ENCODE measurements around the gene SDC1. TPM values are rescaled to one million over a fixed set of nuclear protein-coding genes. Genes with fewer than 3 reads are reported as not detected.

SDC1 gene
- total and polyA plus RNA-seq, 2 experiments from 2014 or later, result 92.3 to 107 TPM

- peaks cover 32% of the 10 kb centered on the region for H3K4me1 ChIP-seq (ENCODE audit: insufficient read depth)
- H4K20me1 ChIP-seq (ENCODE audit: insufficient read depth, poor library complexity, severe bottlenecking), result no peaks in the 10 kb centered on the region
- no peaks in the 10 kb centered on the region for H3K9me3 ChIP-seq (ENCODE audit: low read depth)
- no peak overlapping the region for H3K4me2 ChIP-seq
- no peak overlapping the region for H2AFZ ChIP-seq
- H3K27me3 ChIP-seq, result no peaks in the 10 kb centered on the region
- no peak for TF ChIP-seq EZH2 (IDR thresholded peaks at IDR 0.05; ENCODE audit: borderline replicate concordance)
- no peak for TF ChIP-seq CTCF (IDR thresholded peaks at IDR 0.05; ENCODE audit: poor library complexity)
- 96% methylated on average over 13 of the region's 13 CpGs for WGBS (ENCODE audit: low lambda C conversion rate, missing lambda C conversion rate)
- H3K9me2 ChIP-seq (replicated peaks; ENCODE audit: insufficient read depth), result no peaks in the 10 kb centered on the region
- no peak for DNase-seq (ENCODE audit: low spot score)
- no peak overlapping the region for H3K27ac ChIP-seq
- no peak overlapping the region for H3K4me3 ChIP-seq
- H3K79me2 ChIP-seq, result peaks cover 84% of the 10 kb centered on the region
- H3K36me3 ChIP-seq (replicated peaks; ENCODE audit: insufficient read depth, low read depth), result no peaks in the 10 kb centered on the region
Observed at GRCh38 chr2:20219763-20220380, 5.1 kb downstream of the SDC1 start.

GRCh38 chr2:20218331-20219320, 6.3 kb downstream of the SDC1 start:
- Histone ChIP-seq H3K9me2 (replicated peaks; ENCODE audit: insufficient read depth) (no peaks in the 10 kb centered on the region), H3K4me3 (no peak overlapping the region), H3K27ac (no peak overlapping the region), H3K9me3 (ENCODE audit: low read depth) (no peaks in the 10 kb centered on the region), H3K79me2 (peaks cover 88% of the 10 kb centered on the region), H3K4me1 (ENCODE audit: insufficient read depth) (peaks cover 44% of the 10 kb centered on the region), H4K20me1 (ENCODE audit: insufficient read depth, poor library complexity, severe bottlenecking) (no peaks in the 10 kb centered on the region), H3K36me3 (replicated peaks; ENCODE audit: insufficient read depth, low read depth) (no peaks in the 10 kb centered on the region), H3K4me2 (no peak overlapping the region), H2AFZ (no peak overlapping the region), H3K27me3 (no peaks in the 10 kb centered on the region)
- WGBS (ENCODE audit: low lambda C conversion rate, missing lambda C conversion rate), result 91% methylated on average over 16 of the region's 20 CpGs
- TF ChIP-seq EZH2phosphoT487 (IDR thresholded peaks at IDR 0.05; ENCODE audit: low read depth, severe bottlenecking, unreplicated experiment), result no peak
- no peak for TF ChIP-seq CTCF (IDR thresholded peaks at IDR 0.05; ENCODE audit: poor library complexity)
- TF ChIP-seq EZH2 (IDR thresholded peaks at IDR 0.05; ENCODE audit: borderline replicate concordance), result no peak
- no peak for DNase-seq (ENCODE audit: low spot score)

GRCh38 chr2:20217041-20217970, 7.6 kb downstream of the SDC1 start:
- Histone ChIP-seq H4K20me1 (ENCODE audit: insufficient read depth, poor library complexity, severe bottlenecking) (no peaks in the 10 kb centered on the region), H3K4me1 (ENCODE audit: insufficient read depth) (peaks cover 52% of the 10 kb centered on the region), H3K4me3 (no peak overlapping the region), H3K9me3 (ENCODE audit: low read depth) (no peaks in the 10 kb centered on the region), H3K4me2 (no peak overlapping the region), H3K27me3 (no peaks in the 10 kb centered on the region), H3K79me2 (peaks cover 80% of the 10 kb centered on the region), H3K36me3 (replicated peaks; ENCODE audit: insufficient read depth, low read depth) (no peaks in the 10 kb centered on the region), H3K9me2 (replicated peaks; ENCODE audit: insufficient read depth) (no peaks in the 10 kb centered on the region), H2AFZ (no peak overlapping the region), H3K27ac (no peak overlapping the region)
- 88% methylated on average over 21 of the region's 21 CpGs for WGBS (ENCODE audit: low lambda C conversion rate, missing lambda C conversion rate)
- TF ChIP-seq EZH2 (IDR thresholded peaks at IDR 0.05; ENCODE audit: borderline replicate concordance), result no peak
- no peak for DNase-seq (ENCODE audit: low spot score)
